T-helper 1 cell treated with Interleukin-12 subunit alpha and Interleukin-12 subunit beta and Interleukin-4 antibody, amounts not matched to agents 30 μg/mL and 1 μg/mL, for 36 hours (primary cell): ENCODE data around the gene TSTD2.

Source experiments
- H3K27ac Mint-ChIP-seq: one replicate; pipeline ENCODE4 v1.8.0; 2021; ENCODE audit warnings: mild to moderate bottlenecking, mixed read lengths
- H3K27me3 Mint-ChIP-seq: one replicate; pipeline ENCODE4 v1.8.0; 2021; ENCODE audit warnings: low read depth, mixed read lengths
- H3K36me3 Mint-ChIP-seq: one replicate; pipeline ENCODE4 v1.8.0; 2021; ENCODE audit warnings: low read depth, mixed read lengths
- H3K4me1 Mint-ChIP-seq: one replicate; pipeline ENCODE4 v1.8.0; 2021; ENCODE audit warnings: low read depth, mixed read lengths
- H3K4me3 Mint-ChIP-seq: one replicate; pipeline ENCODE4 v1.8.0; 2021; ENCODE audit warnings: mild to moderate bottlenecking, moderate library complexity, mixed read lengths
- H3K9me3 Mint-ChIP-seq: one replicate; pipeline ENCODE4 v1.8.0; 2021; ENCODE audit warnings: mixed read lengths

Gene TSTD2

GRCh38 chr9:97617939-97618416 lies 15.2 kb downstream of the TSTD2 start:
- Mint-ChIP-seq H3K36me3 (peaks cover 22% of the 10 kb centered on the region), H3K27ac (no peak overlapping the region), H3K9me3 (no peaks in the 10 kb centered on the region), H3K27me3 (no peaks in the 10 kb centered on the region), H3K4me1 (peaks cover 11% of the 10 kb centered on the region), H3K4me3 (no peak overlapping the region)

- peaks cover 16% of the 10 kb centered on the region for H3K36me3 Mint-ChIP-seq
- H3K4me1 Mint-ChIP-seq: peaks cover 11% of the 10 kb centered on the region
- no peaks in the 10 kb centered on the region for H3K9me3 Mint-ChIP-seq
- no peaks in the 10 kb centered on the region for H3K27me3 Mint-ChIP-seq
- no peak overlapping the region for H3K4me3 Mint-ChIP-seq
- H3K27ac Mint-ChIP-seq: no peak overlapping the region
These were observed 17.6 kb downstream of the TSTD2 start for GRCh38 chr9:97615439-97616072.

GRCh38 chr9:97604901-97605645 lies 28.1 kb downstream of the TSTD2 start:
- H3K27ac Mint-ChIP-seq: no peak overlapping the region
- no peaks in the 10 kb centered on the region for H3K27me3 Mint-ChIP-seq
- no peaks in the 10 kb centered on the region for H3K9me3 Mint-ChIP-seq
- H3K4me3 Mint-ChIP-seq: no peak overlapping the region
- no peaks in the 10 kb centered on the region for H3K4me1 Mint-ChIP-seq
- peaks cover 21% of the 10 kb centered on the region for H3K36me3 Mint-ChIP-seq

- H3K36me3 Mint-ChIP-seq: peaks cover 23% of the 10 kb centered on the region
These were observed 30.7 kb downstream of the TSTD2 start for GRCh38 chr9:97602430-97602829.

GRCh38 chr9:97601228-97601898 lies 31.8 kb downstream of the TSTD2 start:
- H3K36me3 Mint-ChIP-seq: peaks cover 20% of the 10 kb centered on the region

More at GRCh38 chr9:97602430-97602829, 30.7 kb downstream of the TSTD2 start:
- Mint-ChIP-seq H3K27me3 (peaks cover 3% of the 10 kb centered on the region), H3K27ac (no peak overlapping the region), H3K4me1 (peaks cover 6% of the 10 kb centered on the region), H3K9me3 (no peaks in the 10 kb centered on the region), H3K4me3 (no peak overlapping the region)

GRCh38 chr9:97600531-97601227 lies 32.5 kb downstream of the TSTD2 start:
- peaks cover 3% of the 10 kb centered on the region for H3K27me3 Mint-ChIP-seq
- H3K9me3 Mint-ChIP-seq: no peaks in the 10 kb centered on the region
- no peak overlapping the region for H3K4me3 Mint-ChIP-seq
- peaks cover 6% of the 10 kb centered on the region for H3K4me1 Mint-ChIP-seq
- H3K36me3 Mint-ChIP-seq: peaks cover 20% of the 10 kb centered on the region
- no peak overlapping the region for H3K27ac Mint-ChIP-seq

More at GRCh38 chr9:97601228-97601898, 31.8 kb downstream of the TSTD2 start:
- Mint-ChIP-seq H3K4me1 (peaks cover 6% of the 10 kb centered on the region), H3K9me3 (no peaks in the 10 kb centered on the region), H3K27ac (no peak overlapping the region), H3K27me3 (peaks cover 3% of the 10 kb centered on the region), H3K4me3 (no peak overlapping the region)

- Mint-ChIP-seq H3K27me3 (peaks cover 3% of the 10 kb centered on the region), H3K4me3 (no peak overlapping the region), H3K4me1 (peaks cover 6% of the 10 kb centered on the region), H3K27ac (no peak overlapping the region), H3K9me3 (no peaks in the 10 kb centered on the region), H3K36me3 (peaks cover 17% of the 10 kb centered on the region)
These were observed 33.8 kb downstream of the TSTD2 start for GRCh38 chr9:97599314-97599846.

- no peak overlapping the region for H3K27ac Mint-ChIP-seq
- H3K4me3 Mint-ChIP-seq: peak overlapping the region; percentile 41
- H3K27me3 Mint-ChIP-seq: peaks cover 3% of the 10 kb centered on the region
- no peaks in the 10 kb centered on the region for H3K9me3 Mint-ChIP-seq
- H3K4me1 Mint-ChIP-seq: peaks cover 6% of the 10 kb centered on the region
- H3K36me3 Mint-ChIP-seq: peaks cover 17% of the 10 kb centered on the region
These were observed 34.5 kb downstream of the TSTD2 start for GRCh38 chr9:97598461-97599288.

- Mint-ChIP-seq H3K27ac (no peak overlapping the region), H3K4me1 (peaks cover 6% of the 10 kb centered on the region), H3K36me3 (peaks cover 9% of the 10 kb centered on the region), H3K9me3 (no peaks in the 10 kb centered on the region), H3K27me3 (peaks cover 3% of the 10 kb centered on the region), H3K4me3 (no peak overlapping the region)
These were observed 36.3 kb downstream of the TSTD2 start for GRCh38 chr9:97596906-97597305.

GRCh38 chr9:97594381-97594921 lies 38.7 kb downstream of the TSTD2 start:
- H3K27ac Mint-ChIP-seq: no peak overlapping the region
- no peaks in the 10 kb centered on the region for H3K9me3 Mint-ChIP-seq
- H3K4me3 Mint-ChIP-seq: no peak overlapping the region
- H3K36me3 Mint-ChIP-seq: peaks cover 2% of the 10 kb centered on the region
- H3K4me1 Mint-ChIP-seq: peaks cover 6% of the 10 kb centered on the region
- H3K27me3 Mint-ChIP-seq: peaks cover 6% of the 10 kb centered on the region

- Mint-ChIP-seq H3K4me1 (peaks cover 6% of the 10 kb centered on the region), H3K4me3 (no peak overlapping the region), H3K9me3 (no peaks in the 10 kb centered on the region), H3K36me3 (peaks cover 2% of the 10 kb centered on the region), H3K27ac (no peak overlapping the region), H3K27me3 (peaks cover 6% of the 10 kb centered on the region)
These were observed 39.2 kb downstream of the TSTD2 start for GRCh38 chr9:97593960-97594359.

- peaks cover under 1% of the 10 kb centered on the region for H3K9me3 Mint-ChIP-seq
- no peak overlapping the region for H3K27ac Mint-ChIP-seq
- peaks cover 3% of the 10 kb centered on the region for H3K27me3 Mint-ChIP-seq
- H3K4me1 Mint-ChIP-seq: no peaks in the 10 kb centered on the region
- no peaks in the 10 kb centered on the region for H3K36me3 Mint-ChIP-seq
- no peak overlapping the region for H3K4me3 Mint-ChIP-seq
These were observed 41.0 kb downstream of the TSTD2 start for GRCh38 chr9:97592126-97592525.

- H3K36me3 Mint-ChIP-seq: no peaks in the 10 kb centered on the region
- H3K27ac Mint-ChIP-seq: no peak overlapping the region
- no peak overlapping the region for H3K4me3 Mint-ChIP-seq
- H3K9me3 Mint-ChIP-seq: peaks cover 4% of the 10 kb centered on the region
- peaks cover 3% of the 10 kb centered on the region for H3K27me3 Mint-ChIP-seq
- no peaks in the 10 kb centered on the region for H3K4me1 Mint-ChIP-seq
These were observed 41.6 kb downstream of the TSTD2 start for GRCh38 chr9:97591535-97591934.
